Activated CD4-positive, alpha-beta T cell treated with anti-CD3 and anti-CD28 coated beads, Interleukin-2, amount 50 U/mL, for 24 hours (primary cell): Measurements from ENCODE around the gene MSRB1.
"Not testable (repeated sequence)": the region's sequence is repeated elsewhere in the genome, so short reads cannot be mapped to it uniquely, and the experiment has no call there.

Experiments
- DNase-seq, 2 donors: peaks; one replicate each; pipeline ENCODE4 v3.0.0-alpha.2; 2020; ENCODE audit warnings: low read depth in 1 of 2, low spot score in 1 of 2

MSRB1 gene

GRCh38 chr16:1941162-1942046 lies 1.6 kb downstream of the MSRB1 start:
- DNase-seq, result no peak

DNA sequence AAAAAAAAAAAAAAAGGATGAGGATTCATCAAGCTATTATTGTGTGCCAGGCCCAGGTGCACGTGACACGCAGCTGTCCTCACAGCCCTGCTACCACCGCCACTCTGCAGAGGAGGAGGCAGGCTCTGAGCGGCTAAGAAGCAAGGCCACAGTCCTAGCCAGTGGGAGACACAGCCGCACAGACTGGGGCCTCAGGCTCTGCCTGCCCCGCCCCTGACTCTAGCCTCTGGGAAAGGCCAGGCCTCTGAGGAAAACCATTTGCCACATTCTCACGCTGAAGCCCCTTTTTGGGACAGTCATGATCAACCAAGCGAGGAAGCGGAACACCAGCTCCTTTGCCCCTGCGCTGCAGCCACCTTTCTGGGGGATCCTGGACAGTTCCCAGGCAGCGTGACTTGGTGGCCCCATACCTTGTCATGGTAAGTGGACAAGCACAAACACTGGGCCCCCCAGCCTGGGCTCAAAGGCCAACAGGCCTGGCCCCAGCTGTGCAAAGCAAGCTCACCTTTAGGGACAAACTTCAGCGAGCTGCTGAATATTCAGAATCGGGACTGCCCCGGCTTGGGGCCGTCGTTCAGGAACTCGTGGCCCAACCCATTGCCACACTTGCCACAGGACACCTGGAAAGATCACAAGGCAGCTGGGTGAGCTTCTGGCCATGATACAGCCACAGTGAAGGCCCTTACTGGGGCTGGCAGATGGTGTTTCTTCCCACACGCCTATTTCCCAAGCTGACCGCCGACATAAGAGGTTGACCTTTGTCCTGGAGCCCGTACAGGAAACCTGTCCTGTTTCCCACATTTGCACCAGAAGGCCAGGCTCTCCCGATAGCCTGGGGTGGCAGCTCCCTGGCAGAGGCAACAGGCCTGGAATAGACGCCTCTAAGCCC lies 2.5 kb downstream of the MSRB1 start:
- no peak for DNase-seq

DNA sequence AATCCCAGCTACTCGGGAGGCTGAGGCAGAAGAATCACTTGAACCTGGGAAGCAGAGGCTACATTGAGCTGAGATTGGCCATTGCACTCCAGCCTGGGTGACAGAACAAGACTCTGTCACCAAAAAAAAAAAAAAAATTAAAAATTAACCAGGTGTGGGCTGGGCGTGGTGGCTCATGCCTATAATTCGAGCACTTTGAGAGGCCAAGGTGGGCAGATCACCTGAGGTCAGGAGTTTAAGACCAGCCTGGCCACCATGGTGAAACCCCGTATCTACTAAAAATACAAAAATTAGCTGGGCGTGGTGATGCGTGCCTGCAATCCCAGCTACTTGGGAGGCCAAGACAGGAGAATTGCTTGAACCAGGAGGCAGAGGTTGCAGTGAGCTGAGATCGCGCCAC lies 3.2 kb downstream of the MSRB1 start:
- DNase-seq, result not testable (repeated sequence)

DNA sequence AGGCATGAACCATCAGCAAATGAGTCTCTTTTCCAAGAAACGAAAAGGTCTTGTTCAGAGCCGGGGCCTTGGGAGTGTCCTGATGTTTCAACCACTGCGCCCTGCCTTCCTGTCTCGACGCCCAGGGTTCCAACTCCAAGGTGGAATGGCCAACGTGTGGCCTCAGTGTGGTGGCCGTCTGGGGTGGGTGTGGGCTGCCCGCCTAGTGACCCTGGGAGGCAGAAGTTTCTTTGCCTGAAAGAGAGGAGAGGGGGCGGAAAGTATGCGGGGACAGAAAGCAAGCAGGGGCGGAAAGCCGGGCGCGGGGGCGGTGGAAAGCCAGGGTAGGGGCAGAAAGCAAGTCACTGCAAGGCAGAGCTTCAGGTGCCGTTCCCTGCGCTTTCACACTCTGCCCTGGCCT lies 4.1 kb downstream of the MSRB1 start:
- DNase-seq, result no peak

DNA sequence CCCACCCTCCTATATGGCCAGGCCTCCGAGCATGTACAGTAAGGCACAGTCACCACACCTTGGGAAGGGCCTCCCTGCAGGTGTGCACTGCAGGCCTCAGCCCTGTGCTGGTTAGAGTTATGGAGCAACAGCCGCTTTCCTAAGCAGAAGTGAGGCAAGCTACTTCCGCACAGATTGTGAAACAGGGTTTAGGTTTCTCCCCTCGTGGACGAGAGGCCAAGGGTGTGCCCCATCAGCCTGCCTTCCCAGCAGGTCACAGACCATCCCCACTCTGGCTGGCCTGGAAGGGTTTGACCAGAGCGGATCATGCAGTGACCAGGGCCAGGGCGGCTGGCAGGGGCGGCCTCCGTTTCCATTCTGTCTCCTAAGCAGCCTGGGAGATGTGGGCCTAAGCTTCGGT lies 4.7 kb downstream of the MSRB1 start:
- no peak for DNase-seq

DNA sequence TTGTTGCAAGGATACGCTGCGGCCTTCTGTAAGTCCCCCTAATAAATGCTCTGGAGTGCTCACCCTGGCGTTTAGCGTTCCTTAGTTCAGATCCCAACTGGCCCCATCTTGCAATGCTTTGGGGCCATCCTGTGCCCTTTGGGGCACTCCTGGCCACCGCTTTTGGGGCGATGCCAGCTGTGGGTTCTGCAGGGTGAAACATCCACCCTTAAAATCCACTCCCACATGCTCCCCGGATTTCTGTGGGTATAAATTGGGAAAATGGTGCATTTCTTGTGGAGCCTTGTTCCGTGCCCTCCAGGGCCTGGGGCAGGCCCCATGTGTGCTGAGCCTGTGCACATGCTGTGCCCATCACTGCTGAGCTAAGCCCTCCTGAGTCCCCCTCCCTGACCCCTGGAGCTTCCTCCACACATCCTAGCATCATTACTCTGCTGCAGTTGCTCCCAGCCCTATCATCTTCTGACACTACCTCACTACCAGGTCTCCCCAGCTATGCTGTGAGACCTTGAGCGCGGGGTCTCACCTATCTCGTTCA lies 6.0 kb downstream of the MSRB1 start:
- no peak for DNase-seq

DNA sequence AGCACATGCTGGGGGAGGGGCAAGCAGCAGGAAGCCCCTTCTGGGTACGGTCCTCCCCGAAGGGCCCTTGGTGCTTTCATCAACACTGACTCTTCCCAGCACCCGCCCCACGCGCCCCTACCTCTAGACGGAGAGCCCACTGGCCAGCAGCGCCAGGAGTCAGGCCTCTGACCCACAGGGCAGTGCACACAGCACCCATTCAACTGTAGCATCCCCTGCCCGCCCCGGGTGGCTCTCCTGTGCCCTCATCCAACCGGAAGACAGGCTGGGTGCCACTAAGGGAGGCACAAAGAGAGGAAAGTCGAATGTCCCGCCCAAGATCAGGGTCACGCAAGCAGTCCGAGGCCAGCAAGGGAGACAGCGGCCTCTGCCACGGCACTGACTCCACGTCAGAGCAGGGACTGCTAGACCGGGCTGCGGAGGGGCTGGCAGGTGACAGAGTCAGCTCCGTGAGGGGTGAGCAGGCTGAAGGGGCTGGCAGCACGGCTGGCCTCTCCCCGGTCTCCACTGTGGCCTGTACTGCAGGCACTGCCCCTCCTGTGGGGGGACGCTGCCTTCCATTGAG lies 9.8 kb downstream of the MSRB1 start:
- no peak for DNase-seq

DNA sequence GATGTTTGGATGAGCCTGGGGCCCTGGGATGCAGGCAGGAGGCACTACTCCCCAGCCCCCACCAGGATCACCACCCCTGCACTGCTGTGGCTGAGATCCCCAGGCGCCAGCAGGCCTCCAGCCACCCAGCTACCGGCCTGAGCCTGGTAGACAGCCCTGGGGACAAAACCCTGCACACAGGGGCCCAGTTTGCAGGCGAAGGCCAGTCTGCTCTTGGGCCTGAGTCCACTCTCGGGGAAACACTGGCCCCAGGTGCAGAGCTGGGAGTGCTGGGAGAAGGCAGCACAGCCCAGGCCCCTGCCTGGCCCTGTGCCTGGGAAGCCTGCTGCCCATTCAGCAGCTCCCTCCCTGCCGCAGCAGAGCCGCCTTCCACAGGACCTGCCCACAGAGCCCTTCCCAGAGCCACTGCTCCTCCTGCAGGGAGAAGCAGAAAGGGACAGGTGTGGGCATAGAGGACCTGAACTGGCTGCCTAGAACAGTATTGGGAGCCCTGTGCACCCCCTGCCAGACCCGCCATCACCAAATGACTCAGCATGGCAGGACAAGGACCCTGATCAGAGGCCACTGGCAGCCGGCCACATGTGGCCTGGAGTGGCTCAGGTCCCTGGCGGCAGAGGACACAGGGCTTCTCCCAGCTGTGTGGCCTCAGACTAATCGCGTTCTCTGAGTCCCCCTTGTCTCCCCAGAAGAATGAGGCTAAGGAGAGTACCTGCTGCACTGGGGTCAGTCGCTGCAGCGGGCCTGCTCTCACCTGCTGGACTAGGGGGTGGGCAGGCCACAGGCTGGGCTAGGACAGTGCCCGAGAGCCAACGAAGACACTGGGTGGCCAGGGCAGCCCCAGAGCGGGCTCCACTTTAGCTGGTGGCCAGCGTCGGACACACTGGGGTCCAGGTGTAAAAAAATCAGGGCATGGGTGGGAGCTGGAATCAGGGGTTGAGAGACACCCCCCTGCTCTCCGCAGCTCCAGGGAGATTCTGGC lies 10.7 kb downstream of the MSRB1 start:
- DNase-seq, result no peak

DNA sequence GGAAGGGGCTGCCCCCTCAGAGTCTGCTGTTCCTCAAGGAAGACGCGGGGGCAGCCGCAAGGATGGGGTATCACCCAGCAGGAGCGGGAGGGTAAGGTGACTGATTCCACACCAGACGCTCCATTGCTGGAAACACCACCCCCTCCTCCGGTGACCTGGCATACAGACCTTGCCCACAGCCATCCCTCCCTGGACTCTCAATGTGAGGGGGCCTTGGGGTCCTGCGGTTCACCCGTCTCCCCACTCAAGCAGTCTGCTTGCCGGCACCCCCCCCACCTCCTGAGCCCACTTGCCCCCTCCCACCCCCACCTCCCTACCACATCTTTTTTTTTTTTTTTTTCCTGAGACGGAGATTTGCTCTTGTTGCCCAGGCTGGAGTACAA lies 12.7 kb downstream of the MSRB1 start:
- no peak for DNase-seq

GRCh38 chr16:1929578-1930337 lies 13.2 kb downstream of the MSRB1 start:
- DNase-seq, result peak; percentile 90 to 98

DNA sequence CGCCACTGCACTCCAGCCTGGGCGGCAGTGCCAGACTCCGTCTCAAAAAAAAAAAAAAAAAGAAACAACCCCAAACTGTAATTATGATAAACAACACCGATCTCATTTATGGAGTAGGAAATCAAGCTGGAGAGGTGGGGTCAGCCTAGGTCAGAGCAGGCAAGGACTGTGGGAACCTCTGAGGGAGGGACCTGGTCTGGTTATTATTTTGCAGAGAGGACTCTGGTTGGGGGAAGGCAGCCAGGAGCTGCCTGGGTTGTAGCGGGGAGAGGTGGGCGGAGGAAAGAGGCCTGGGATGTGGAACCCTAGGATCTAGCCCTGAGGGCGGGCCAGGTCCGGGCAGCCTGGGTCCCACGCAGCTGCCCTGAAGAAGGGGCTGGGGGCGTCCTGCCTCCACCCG lies 13.9 kb downstream of the MSRB1 start:
- DNase-seq, result no peak

GRCh38 chr16:1926271-1926670 lies 16.7 kb downstream of the MSRB1 start:
- DNase-seq, result no peak

DNA sequence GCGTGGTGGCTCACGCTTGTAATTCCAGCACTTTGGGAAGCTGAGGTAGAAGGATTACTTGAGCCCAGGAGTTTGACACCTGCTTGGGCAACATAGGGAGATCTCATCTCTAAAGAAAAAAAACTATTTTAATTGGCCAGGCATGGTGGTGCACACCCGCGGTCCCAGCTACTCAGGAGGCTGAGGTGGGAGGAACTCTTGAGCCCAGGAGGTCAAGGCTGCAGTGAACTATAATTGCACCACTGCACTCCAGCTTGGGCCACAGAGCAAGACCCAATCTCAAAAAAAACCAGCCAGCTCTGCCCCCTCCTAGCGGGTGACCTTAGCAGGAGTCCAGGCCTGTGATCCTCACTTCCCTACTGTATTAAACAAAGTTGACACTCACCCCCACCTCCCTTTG lies 18.9 kb downstream of the MSRB1 start:
- no peak for DNase-seq

- no peak for DNase-seq
Observed at GRCh38 chr16:1923299-1924034, 19.5 kb downstream of the MSRB1 start.

DNA sequence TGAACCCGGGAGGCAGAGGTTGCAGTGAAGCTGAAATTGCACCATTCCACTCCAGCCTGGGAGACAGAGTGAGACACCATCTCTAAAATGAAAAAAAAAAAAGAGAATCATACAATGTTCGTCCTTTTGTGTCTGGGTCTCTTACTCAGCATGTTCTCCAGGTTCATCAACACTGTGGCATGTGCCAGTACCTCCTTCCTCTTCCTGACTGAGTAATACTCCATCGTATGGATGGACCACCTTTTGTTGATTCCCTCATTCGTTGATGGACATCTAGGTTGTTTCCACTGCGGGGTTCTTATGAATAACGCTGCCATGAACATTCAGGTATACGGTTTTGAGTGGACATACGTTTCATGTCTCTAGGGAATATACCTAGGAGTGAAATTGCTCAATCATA lies 20.6 kb downstream of the MSRB1 start:
- no peak for DNase-seq

- DNase-seq, result no peak
Observed at GRCh38 chr16:1920727-1921171, 22.2 kb downstream of the MSRB1 start.

GRCh38 chr16:1920122-1920521 lies 22.9 kb downstream of the MSRB1 start:
- DNase-seq, result not testable (repeated sequence)

- no peak for DNase-seq
Observed at GRCh38 chr16:1919327-1919998, 23.5 kb downstream of the MSRB1 start.
